HepG2 (cell line): ENCODE results near the gene CTNNBL1. TPM values are rescaled to one million over a fixed set of nuclear protein-coding genes. Genes with fewer than 3 reads are reported as not detected.

Source experiments
- ATAC-seq: fragments of 200-7000 bp; cut with Tn5 transposase; 3 replicates; pipeline ENCODE4 v1.9.1; 2020; ENCODE audit warnings: mild to moderate bottlenecking, moderate library complexity
- BruUV-seq: library from RNA; stranded (reverse); fragments of 400-500 nt; replicated peaks from 2 replicates; lab custom pipeline; 2021; lab: Mats Ljungman, UMichigan
- CTCF ChIA-PET: fragments of 300-600 bp; formaldehyde crosslinking; extraction: SDS; loops from one replicate; lab custom pipeline; 2021; ENCODE audit warnings: low total read pairs, inconsistent platforms, low intra/inter-chr PET ratio; lab: Yijun Ruan, JAX
- POLR2A ChIA-PET: fragments of 350-600 bp; sonication (Branson Sonifier 250); formaldehyde crosslinking; loops from one replicate; lab custom pipeline; 2020; ENCODE audit warnings: antibody characterized with exemption, inconsistent platforms; lab: Yijun Ruan, JAX
- DNase-seq: peaks from one replicate; pipeline ENCODE4 v3.0.0-alpha.2; 2015; ENCODE audit warnings: low spot score
- FAIRE-seq: peaks from 3 replicates; lab custom pipeline; 2011; peaks lifted over from hg19 to GRCh38; lab: Jason Lieb, UNC
- H2AFZ ChIP-seq: one replicate; pipeline ENCODE4 v1.6.1; 2011; ENCODE audit warnings: low read length, inconsistent platforms
- H3K27ac ChIP-seq: fragments of 300-600 bp; 3 replicates; pipeline ENCODE4 v1.8.0; 2011; ENCODE audit warnings: mixed run types, mild to moderate bottlenecking, mixed read lengths, low read length, inconsistent platforms; ENCODE audit not compliant: insufficient read depth; ENCODE audit errors: extremely low read length
- H3K27me3 ChIP-seq, 2 experiments: fragments of 200-600 bp in 1 of 2; 2 replicates in 1 of 2; 3 replicates in 1 of 2; pipeline versions ENCODE4 v1.6.0 to v1.8.0; 2011; ENCODE audit warnings: low read length in 2 of 2, mild to moderate bottlenecking in 2 of 2, moderate library complexity in 2 of 2, inconsistent platforms in 1 of 2; ENCODE audit not compliant: insufficient read depth in 2 of 2, control insufficient read depth in 1 of 2
- H3K36me3 ChIP-seq, 2 experiments: fragments of 200-600 bp in 1 of 2; replicated peaks in 1 of 2; 2 replicates in 1 of 2; 3 replicates in 1 of 2; pipeline versions ENCODE4 v1.5.1 to v1.8.0; 2011; ENCODE audit warnings: low read length in 2 of 2, inconsistent platforms in 1 of 2; ENCODE audit not compliant: insufficient read depth in 2 of 2, control insufficient read depth in 1 of 2
- H3K4me1 ChIP-seq: 2 replicates; pipeline ENCODE4 v1.5.1; 2012; ENCODE audit warnings: low read length, inconsistent platforms; ENCODE audit not compliant: insufficient read depth
- H3K4me2 ChIP-seq: 2 replicates; pipeline ENCODE4 v1.6.0; 2011; ENCODE audit warnings: low read depth, low read length, inconsistent platforms
- H3K4me3 ChIP-seq, 3 experiments: fragments of 200-600 bp in 1 of 3; sonication (generic), shearing (Covaris generic) in 1 of 3; replicated peaks in 1 of 3; 2 replicates each; pipeline ENCODE4 v1.5.1; 2011 to 2016; ENCODE audit warnings: low read length in 3 of 3, inconsistent platforms in 2 of 3, low read depth in 2 of 3, mild to moderate bottlenecking in 2 of 3, control low read depth in 1 of 3, mixed read lengths in 1 of 3; ENCODE audit not compliant: insufficient read depth in 1 of 3
- H3K79me2 ChIP-seq: one replicate; pipeline ENCODE4 v1.6.1; 2011; ENCODE audit warnings: low read length, inconsistent platforms; ENCODE audit not compliant: insufficient read depth
- H3K9ac ChIP-seq: 2 replicates; pipeline ENCODE4 v1.6.0; 2011; ENCODE audit warnings: mild to moderate bottlenecking, low read depth, low read length, inconsistent platforms; ENCODE audit not compliant: insufficient read depth
- H3K9me3 ChIP-seq: 2 replicates; pipeline ENCODE4 v1.5.1; 2012; ENCODE audit warnings: mild to moderate bottlenecking, low read length
- H4K20me1 ChIP-seq: 2 replicates; pipeline ENCODE4 v1.6.0; 2011; ENCODE audit warnings: inconsistent platforms, mild to moderate bottlenecking, low read length, moderate library complexity; ENCODE audit not compliant: insufficient read depth
- AHR ChIP-seq: IDR thresholded peaks from 2 replicates; pipeline ENCODE4 v1.6.1; 2018; ENCODE audit warnings: missing genetic modification reagents, missing compliant biosample characterization
- DNMT1 ChIP-seq: sonication (generic); formaldehyde crosslinking; IDR thresholded peaks from 2 replicates; pipeline ENCODE4 v1.5.1; 2020; ENCODE audit warnings: mild to moderate bottlenecking, missing genetic modification reagents
- MLXIP ChIP-seq: sonication (generic); formaldehyde crosslinking; IDR thresholded peaks from 2 replicates; pipeline ENCODE4 v1.9.0; 2021; ENCODE audit warnings: missing genetic modification reagents, borderline replicate concordance
- TCF7 ChIP-seq: sonication (generic); IDR thresholded peaks from 2 replicates; pipeline ENCODE4 v1.6.1; 2016; ENCODE audit warnings: antibody characterized with exemption, low read depth
- TCF7L2 ChIP-seq: IDR thresholded peaks from 2 replicates; pipeline ENCODE4 v1.6.1; 2011; ENCODE audit warnings: mild to moderate bottlenecking, low read depth, low read length, moderate library complexity
- ZNF263 ChIP-seq: sonication (generic); formaldehyde crosslinking; IDR thresholded peaks from 2 replicates; pipeline ENCODE4 v1.4.0; 2020; ENCODE audit warnings: missing genetic modification reagents
- ZNF569 ChIP-seq: sonication (generic); formaldehyde crosslinking; IDR thresholded peaks from 2 replicates; pipeline ENCODE4 v1.5.0; 2020; ENCODE audit warnings: mild to moderate bottlenecking, missing genetic modification reagents, moderate library complexity, borderline replicate concordance
- WGBS: methylation state at CpG from one replicate; pipeline ENCODE4 v1.1.6; 2017; ENCODE audit warnings: low lambda C conversion rate; 5-methylcytosine and 5-hydroxymethylcytosine counted together
- in situ Hi-C: cut with HindIII; loops from 2 replicates; pipeline ENCODE4 v1.10.0; 2017; ENCODE audit warnings: low pct_unique_long_range_greater_than_20kb; ENCODE audit not compliant: extremely low pct_ligation_motif_present
- intact Hi-C: fragments of 100-400 bp; cut with micrococcal nuclease; formaldehyde crosslinking; loops from one replicate; pipeline ENCODE4 v1.10.0; 2022; ENCODE audit not compliant: unreplicated experiment
- polyA plus RNA-seq, 8 experiments: library from polyadenylated mRNA; depleted of rRNA in 3 of 8; stranded (reverse) in 7 of 8; unstranded in 1 of 8; fragments of >200 nt; fragmentation: Illumina TruSeq in 4 of 8; extraction: Trizol in 4 of 8; gene quantifications; 2 replicates each; pipeline versions ENCODE4 v1.2.1 to v1.2.3, GENCODE V29; 2011 to 2016; ENCODE audit warnings: low read depth in 4 of 8, missing spikeins in 1 of 8, mixed read lengths in 1 of 8; ENCODE audit not compliant: insufficient read depth in 1 of 8
- total RNA-seq, 5 experiments: library from RNA; depleted of rRNA; stranded (reverse); fragments of >200 nt; fragmentation: Illumina TruSeq; extraction: Trizol; gene quantifications; 2 replicates each; pipeline ENCODE4 v1.2.3, GENCODE V29; 2016; ENCODE audit warnings: low read depth in 1 of 5
- TF ChIP-seq, protein P1 (sequence below): sonication (generic); formaldehyde crosslinking; IDR thresholded peaks from 2 replicates; pipeline ENCODE4 v1.8.1; 2023; ENCODE audit warnings: mild to moderate bottlenecking, missing genetic modification reagents

The CTNNBL1 gene
- total and polyA plus RNA-seq, 2 of the 13 experiments (the other 11 are each of a cell fraction or from before 2014, with no cell fraction given), result 49.3 to 94.6 TPM

DNA sequence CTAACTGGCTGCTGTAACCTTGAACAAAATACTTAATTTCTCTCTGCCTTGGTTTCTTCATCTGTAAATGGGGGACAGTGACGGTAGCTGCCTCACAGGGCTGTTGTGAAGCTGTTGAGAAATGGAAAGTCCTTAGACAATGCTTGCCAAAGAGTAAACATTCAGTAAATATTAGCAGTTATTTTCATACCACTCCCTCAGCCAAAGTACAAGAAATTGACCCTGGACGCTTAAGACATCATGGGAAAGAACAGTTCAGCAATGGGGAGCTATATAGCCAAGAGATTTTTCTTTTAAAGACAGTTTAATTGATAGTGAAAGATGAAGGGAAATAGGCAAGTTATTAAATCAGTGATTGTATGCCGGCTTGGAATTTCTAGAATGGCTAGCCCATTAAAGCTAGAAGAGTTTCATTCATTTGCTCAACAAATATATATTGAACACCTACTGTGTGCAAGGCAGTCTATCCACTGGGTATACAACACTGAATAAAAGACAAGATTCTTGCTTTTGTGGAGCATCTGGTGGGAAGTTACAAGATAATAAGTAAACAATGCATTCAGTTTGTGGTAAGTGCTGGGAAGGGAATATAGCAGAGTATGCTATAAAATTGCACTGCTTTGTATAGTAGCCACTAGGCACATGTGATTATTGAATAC lies 2.0 kb downstream of the CTNNBL1 start (continued):
- no peak for TF ChIP-seq TCF7L2
- no peak for TF ChIP-seq AHR (CRISPR knock-in tag)
- TF ChIP-seq ZNF263 (CRISPR knock-in tag), result no peak
- TF ChIP-seq MLXIP (CRISPR knock-in tag), result no peak

GRCh38 chr20:37697314-37697713 lies 3.5 kb downstream of the CTNNBL1 start:
- 96% methylated on average over 4 of the region's 4 CpGs for WGBS
- in situ Hi-C loops (no loop called here), intact Hi-C loops (no loop called here)
- Histone ChIP-seq H3K4me2 (no peak overlapping the region), H4K20me1 (0 out of 2 replicates have a peak, but pooled peaks cover 3% of the 10 kb centered on the region), H3K36me3 (peaks cover 0 to 4% of the 10 kb centered on the region in 2 experiments; a peak in 1 of 5 replicates), H3K9me3 (no peaks in the 10 kb centered on the region), H3K4me1 (peaks cover 31% of the 10 kb centered on the region), H3K27me3 (no peaks in the 10 kb centered on the region; a peak in 1 of 5 replicates), H3K79me2 (peaks cover 66% of the 10 kb centered on the region), H3K4me3 (no peak overlapping the region), H3K27ac (no peak overlapping the region), H3K9ac (no peak overlapping the region), H2AFZ (no peak overlapping the region)
- BruUV-seq, result no TSS peak
- ChIA-PET CTCF (no interaction called here), POLR2A (no interaction called here)
- DNase-seq (no peak), ATAC-seq (no peak), FAIRE-seq (no peak)
- TF ChIP-seq, protein P1, sequence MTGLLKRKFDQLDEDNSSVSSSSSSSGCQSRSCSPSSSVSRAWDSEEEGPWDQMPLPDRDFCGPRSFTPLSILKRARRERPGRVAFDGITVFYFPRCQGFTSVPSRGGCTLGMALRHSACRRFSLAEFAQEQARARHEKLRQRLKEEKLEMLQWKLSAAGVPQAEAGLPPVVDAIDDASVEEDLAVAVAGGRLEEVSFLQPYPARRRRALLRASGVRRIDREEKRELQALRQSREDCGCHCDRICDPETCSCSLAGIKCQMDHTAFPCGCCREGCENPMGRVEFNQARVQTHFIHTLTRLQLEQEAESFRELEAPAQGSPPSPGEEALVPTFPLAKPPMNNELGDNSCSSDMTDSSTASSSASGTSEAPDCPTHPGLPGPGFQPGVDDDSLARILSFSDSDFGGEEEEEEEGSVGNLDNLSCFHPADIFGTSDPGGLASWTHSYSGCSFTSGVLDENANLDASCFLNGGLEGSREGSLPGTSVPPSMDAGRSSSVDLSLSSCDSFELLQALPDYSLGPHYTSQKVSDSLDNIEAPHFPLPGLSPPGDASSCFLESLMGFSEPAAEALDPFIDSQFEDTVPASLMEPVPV, result no peak
- TF ChIP-seq DNMT1 (CRISPR knock-in tag) (no peak), TCF7 (no peak), ZNF569 (no peak)
